HEK293T (cell line): ENCODE measurements around the gene CCR9.

Source experiments
- BHLHE40 ChIP-seq: fragments of 450-650 bp; IDR thresholded peaks from 2 replicates; pipeline ENCODE4 v1.6.1; 2016; ENCODE audit warnings: mild to moderate bottlenecking, moderate library complexity, borderline replicate concordance
- SP1 ChIP-seq: fragments of 450-650 bp; IDR thresholded peaks from 2 replicates; pipeline ENCODE4 v1.6.1; 2017
- TF ChIP-seq, protein P1 (sequence below): fragments of 450-650 bp; IDR thresholded peaks from 2 replicates; pipeline ENCODE4 v1.6.1; 2016

DNA sequence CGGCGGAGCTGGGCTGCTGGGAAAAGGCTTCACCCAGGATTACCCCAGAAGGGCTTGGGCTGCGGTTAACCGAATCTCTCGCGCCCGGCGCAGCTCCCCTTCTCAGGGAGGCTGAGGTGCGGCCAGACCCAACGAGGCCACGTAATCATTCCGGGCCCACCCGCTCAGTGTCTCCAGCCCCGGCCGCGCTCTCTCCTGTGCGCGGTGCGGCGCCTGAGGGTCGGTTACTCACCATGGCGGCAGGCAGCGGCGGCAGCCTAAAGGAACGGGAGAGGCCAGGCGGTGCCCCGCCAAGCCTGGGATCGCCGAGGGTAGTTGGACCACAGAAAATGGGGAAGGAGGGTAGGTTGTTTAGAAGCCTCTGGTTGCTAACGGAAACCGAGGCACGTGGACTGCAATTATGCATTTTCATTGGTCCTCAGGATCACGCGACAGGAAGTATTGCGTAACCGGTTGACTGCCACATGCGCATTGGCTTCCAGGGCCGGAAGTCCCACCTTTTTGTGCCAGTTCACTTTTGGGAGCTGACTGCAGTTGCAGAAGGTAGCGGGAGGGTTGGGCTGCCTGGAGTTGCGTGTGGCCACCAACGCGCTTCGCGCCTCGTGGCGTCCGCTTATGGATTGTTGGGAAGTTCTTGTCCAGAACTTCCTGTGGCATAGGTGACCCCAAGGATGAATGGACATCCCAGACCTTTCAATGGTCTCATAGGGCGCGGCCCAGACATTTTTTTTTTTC is 44.4 kb upstream of the CCR9 start, which contains the start of gene LZTFL1:
- TF ChIP-seq BHLHE40 (no peak), SP1 (no peak)
- TF ChIP-seq, protein P1, sequence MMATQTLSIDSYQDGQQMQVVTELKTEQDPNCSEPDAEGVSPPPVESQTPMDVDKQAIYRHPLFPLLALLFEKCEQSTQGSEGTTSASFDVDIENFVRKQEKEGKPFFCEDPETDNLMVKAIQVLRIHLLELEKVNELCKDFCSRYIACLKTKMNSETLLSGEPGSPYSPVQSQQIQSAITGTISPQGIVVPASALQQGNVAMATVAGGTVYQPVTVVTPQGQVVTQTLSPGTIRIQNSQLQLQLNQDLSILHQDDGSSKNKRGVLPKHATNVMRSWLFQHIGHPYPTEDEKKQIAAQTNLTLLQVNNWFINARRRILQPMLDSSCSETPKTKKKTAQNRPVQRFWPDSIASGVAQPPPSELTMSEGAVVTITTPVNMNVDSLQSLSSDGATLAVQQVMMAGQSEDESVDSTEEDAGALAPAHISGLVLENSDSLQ: peak; percentile 78
